CD4-positive, alpha-beta T cell (primary cell): ENCODE data around the gene LPCAT3. TPM values are rescaled to one million over a fixed set of nuclear protein-coding genes. Genes with fewer than 3 reads are reported as not detected.

Source experiments
- ATAC-seq: fragments of 200-7000 bp; cut with Tn5 transposase; one replicate; pipeline ENCODE4 v1.10.0; 2022; ENCODE audit warnings: mild to moderate bottlenecking; ENCODE audit not compliant: poor library complexity
- CTCF ChIA-PET: fragments of 350-600 bp; sonication (Branson Sonifier 250); formaldehyde crosslinking; loops from one replicate; lab custom pipeline; 2021; ENCODE audit warnings: antibody characterized with exemption, inconsistent platforms; lab: Charles Lee
- POLR2A ChIA-PET: fragments of 350-600 bp; sonication (Branson Sonifier 250); formaldehyde crosslinking; loops from one replicate; lab custom pipeline; 2021; ENCODE audit warnings: antibody characterized with exemption, inconsistent platforms; lab: Charles Lee
- DNase-seq, 14 experiments: peaks; one replicate each; pipeline ENCODE4 v3.0.0-alpha.2; 2013 to 2020; ENCODE audit warnings: mixed read lengths in 2 of 14
- H3K27ac ChIP-seq, 2 donors: one replicate each; pipeline versions ENCODE4 v1.5.1 to v1.7.0; 2013; ENCODE audit warnings: low read length in 2 of 2, low read depth in 1 of 2, mild to moderate bottlenecking in 1 of 2
- H3K27me3 ChIP-seq, 2 experiments: 1 replicate in 1 of 2; 2 replicates in 1 of 2; pipeline versions ENCODE4 v1.6.1 to v1.7.0; 2013; ENCODE audit warnings: low read length in 2 of 2, control low read depth in 1 of 2, mild to moderate bottlenecking in 1 of 2, moderate library complexity in 1 of 2; ENCODE audit not compliant: insufficient read depth in 2 of 2, control insufficient read depth in 1 of 2
- H3K36me3 ChIP-seq: one replicate; pipeline ENCODE4 v1.6.1; 2013; ENCODE audit warnings: low read length, control low read depth; ENCODE audit not compliant: insufficient read depth
- H3K4me1 ChIP-seq: one replicate; pipeline ENCODE4 v1.6.1; 2013; ENCODE audit warnings: low read length, control low read depth; ENCODE audit not compliant: insufficient read depth
- H3K4me3 ChIP-seq: one replicate; pipeline ENCODE4 v1.5.1; 2013; ENCODE audit warnings: mild to moderate bottlenecking, low read length, moderate library complexity
- H3K9me3 ChIP-seq, 2 experiments: 1 replicate in 1 of 2; 2 replicates in 1 of 2; pipeline versions ENCODE4 v1.6.1 to v1.7.0; 2013; ENCODE audit warnings: low read length in 2 of 2, mild to moderate bottlenecking in 2 of 2, control low read depth in 1 of 2, moderate library complexity in 1 of 2; ENCODE audit not compliant: control insufficient read depth in 1 of 2, insufficient read depth in 1 of 2
- H3K27ac Mint-ChIP-seq: one replicate; pipeline ENCODE4 v1.8.0; 2020; ENCODE audit warnings: mixed read lengths
- H3K27me3 Mint-ChIP-seq: one replicate; pipeline ENCODE4 v1.8.0; 2021; ENCODE audit warnings: mixed read lengths
- H3K36me3 Mint-ChIP-seq: one replicate; pipeline ENCODE4 v1.8.0; 2021; ENCODE audit warnings: low read depth, mixed read lengths
- H3K4me1 Mint-ChIP-seq: one replicate; pipeline ENCODE4 v1.8.0; 2021; ENCODE audit warnings: low read depth, mixed read lengths
- H3K4me3 Mint-ChIP-seq: one replicate; pipeline ENCODE4 v1.8.0; 2020; ENCODE audit warnings: mild to moderate bottlenecking, mixed read lengths
- H3K9me3 Mint-ChIP-seq: one replicate; pipeline ENCODE4 v1.8.0; 2020; ENCODE audit warnings: mixed read lengths
- intact Hi-C, 2 experiments: fragments of 100-400 bp; cut with DNase I in 1 of 2; cut with micrococcal nuclease in 1 of 2; formaldehyde crosslinking; loops; one replicate each; pipeline versions ENCODE4 v1.15.1 to v1.9.0; 2023 to 2025; cut with DNase I, micrococcal nuclease
- total RNA-seq, 174 experiments: library from RNA in 2 of 174; stranded (reverse) in 2 of 174; gene quantifications; one replicate each; pipeline ENCODE4 v1.2.3 and lab custom pipeline; 2021 to 2026
- TF ChIP-seq, protein P1 (sequence below): fragments of 200-600 bp; IDR thresholded peaks from one replicate; pipeline ENCODE4 v1.8.0; 2022; ENCODE audit warnings: antibody characterized with exemption, mild to moderate bottlenecking

LPCAT3 gene
- total RNA-seq, 2 experiments from 2014 or later: 11.8 to 14.8 TPM

DNA sequence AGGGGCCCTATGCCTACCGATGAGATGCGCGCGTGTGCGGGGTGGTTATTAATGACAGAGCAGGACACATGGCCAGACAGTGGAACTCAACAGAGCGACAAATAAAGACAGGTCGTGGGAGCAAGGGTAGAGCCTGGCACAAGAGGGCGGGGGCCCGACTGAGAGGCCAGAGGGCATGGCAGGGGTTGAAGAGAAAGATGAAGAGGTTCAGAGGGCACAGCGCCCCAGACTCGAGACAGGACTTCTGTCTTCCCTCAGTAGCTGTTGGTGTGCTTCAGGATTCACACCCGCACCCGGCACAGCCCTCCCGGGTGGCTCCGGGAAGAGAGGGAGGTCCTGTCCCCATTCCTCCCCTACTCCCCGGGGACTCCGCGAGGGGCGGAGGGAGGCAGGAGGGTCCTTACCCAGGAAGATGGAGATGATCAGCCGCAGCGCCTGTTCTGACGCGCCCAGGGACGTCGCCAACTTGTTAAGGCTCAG, 366 bp downstream of the LPCAT3 start:
- Mint-ChIP-seq H3K4me3 (peak overlapping the region; percentile 87), H3K27ac (peak overlapping the region; percentile 62), H3K36me3 (peaks cover 17% of the 10 kb centered on the region), H3K9me3 (no peaks in the 10 kb centered on the region), H3K4me1 (peaks cover 30% of the 10 kb centered on the region), H3K27me3 (no peaks in the 10 kb centered on the region)
- ChIA-PET POLR2A (interaction anchor here (0.7 to 3.4 kb wide), 16 partner anchors 10 to 166 kb away, joined by 3 to 42 read pairs (median 4); partner anchors contain the start of genes C12orf57, C1RL, RNU7-1 and SPSB2), CTCF (interaction anchor here (0.7 to 1.9 kb wide), 18 partner anchors 10 to 171 kb away, joined by 3 to 14 read pairs (median 3); partner anchors contain the start of genes C12orf57, ENO2, RNU7-1 and SPSB2)
- Histone ChIP-seq H3K4me3 (peak overlapping the region; percentile 98), H3K36me3 (peaks cover 2% of the 10 kb centered on the region), H3K27me3 (no peaks in the 10 kb centered on the region), H3K27ac (peak overlapping the region; percentile 87 to 89), H3K9me3 (no peaks in the 10 kb centered on the region), H3K4me1 (peaks cover 24% of the 10 kb centered on the region)
- DNase-seq: peak in 1 of 14 experiments; percentile 3
- TF ChIP-seq, protein P1, sequence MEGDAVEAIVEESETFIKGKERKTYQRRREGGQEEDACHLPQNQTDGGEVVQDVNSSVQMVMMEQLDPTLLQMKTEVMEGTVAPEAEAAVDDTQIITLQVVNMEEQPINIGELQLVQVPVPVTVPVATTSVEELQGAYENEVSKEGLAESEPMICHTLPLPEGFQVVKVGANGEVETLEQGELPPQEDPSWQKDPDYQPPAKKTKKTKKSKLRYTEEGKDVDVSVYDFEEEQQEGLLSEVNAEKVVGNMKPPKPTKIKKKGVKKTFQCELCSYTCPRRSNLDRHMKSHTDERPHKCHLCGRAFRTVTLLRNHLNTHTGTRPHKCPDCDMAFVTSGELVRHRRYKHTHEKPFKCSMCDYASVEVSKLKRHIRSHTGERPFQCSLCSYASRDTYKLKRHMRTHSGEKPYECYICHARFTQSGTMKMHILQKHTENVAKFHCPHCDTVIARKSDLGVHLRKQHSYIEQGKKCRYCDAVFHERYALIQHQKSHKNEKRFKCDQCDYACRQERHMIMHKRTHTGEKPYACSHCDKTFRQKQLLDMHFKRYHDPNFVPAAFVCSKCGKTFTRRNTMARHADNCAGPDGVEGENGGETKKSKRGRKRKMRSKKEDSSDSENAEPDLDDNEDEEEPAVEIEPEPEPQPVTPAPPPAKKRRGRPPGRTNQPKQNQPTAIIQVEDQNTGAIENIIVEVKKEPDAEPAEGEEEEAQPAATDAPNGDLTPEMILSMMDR: no peak
- intact Hi-C loops: loop anchor here (1.0 to 5.0 kb wide), 9 partner anchors 39 to 169 kb away; partner anchors contain the start of genes C1RL (in 2 of the 2), EMG1 (in 2 of the 2), PHB2 (in 2 of the 2) and SPSB2 (in 2 of the 2)
- peak; percentile 0 for ATAC-seq

DNA sequence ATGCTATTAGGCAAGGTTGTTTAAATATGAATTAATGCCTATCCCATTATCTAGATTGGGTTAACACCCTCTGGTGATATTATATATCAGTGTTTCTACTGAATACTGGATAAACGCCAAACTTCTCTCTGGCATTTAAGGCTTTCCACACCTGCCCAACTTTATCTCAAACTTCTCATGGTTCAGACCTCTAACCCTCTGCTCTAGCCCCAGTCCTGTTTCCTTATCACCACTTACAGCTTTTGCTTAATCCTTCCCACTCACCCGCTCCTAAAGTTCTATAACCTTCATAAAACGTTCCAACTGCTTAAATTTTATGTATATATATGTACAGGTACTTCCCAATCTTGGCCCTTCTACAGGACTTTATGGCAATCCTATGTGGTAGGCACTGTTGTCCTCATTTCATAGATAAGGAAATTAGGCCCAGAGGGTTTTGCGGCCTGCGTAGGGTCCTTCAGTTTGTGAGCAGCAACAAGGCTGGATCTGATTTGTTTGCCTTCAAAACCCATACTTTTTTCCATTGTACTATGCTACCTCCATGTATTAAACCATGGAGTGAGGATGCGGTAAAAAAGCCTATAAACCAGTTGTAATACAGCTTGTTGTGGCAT, 1.2 kb downstream of the LPCAT3 start:
- Mint-ChIP-seq H3K9me3 (no peaks in the 10 kb centered on the region), H3K4me1 (peaks cover 30% of the 10 kb centered on the region), H3K36me3 (peaks cover 18% of the 10 kb centered on the region), H3K27ac (peak overlapping the region; percentile 62), H3K4me3 (peak overlapping the region; percentile 87), H3K27me3 (no peaks in the 10 kb centered on the region)
- ChIA-PET POLR2A (interaction anchor here (1.0 to 3.4 kb wide), 5 partner anchors 19 to 1009 kb away, joined by 3 to 42 read pairs (median 7); partner anchors contain the start of genes C12orf57, RNU7-1 and SPSB2), CTCF (interaction anchor here (1.5 to 1.9 kb wide), 3 partner anchors 73 to 144 kb away, joined by 3 to 8 read pairs (median 4); partner anchors contain the start of gene SPSB2)
- TF ChIP-seq, protein P1: no peak
- ATAC-seq: no peak
- no peak for DNase-seq
- H3K27me3 ChIP-seq: no peaks in the 10 kb centered on the region
- H3K4me1 ChIP-seq: peaks cover 24% of the 10 kb centered on the region
- no peaks in the 10 kb centered on the region for H3K9me3 ChIP-seq
- H3K36me3 ChIP-seq: peaks cover 9% of the 10 kb centered on the region
- no peak overlapping the region for H3K27ac ChIP-seq
- intact Hi-C loops: loop anchor here (2.0 to 5.0 kb wide), 5 partner anchors 38 to 170 kb away; partner anchors contain the start of genes C1RL (in 2 of the 2), PEX5 (in 1 of the 2) and SPSB2 (in 1 of the 2)
- peak overlapping the region; percentile 98 for H3K4me3 ChIP-seq

DNA sequence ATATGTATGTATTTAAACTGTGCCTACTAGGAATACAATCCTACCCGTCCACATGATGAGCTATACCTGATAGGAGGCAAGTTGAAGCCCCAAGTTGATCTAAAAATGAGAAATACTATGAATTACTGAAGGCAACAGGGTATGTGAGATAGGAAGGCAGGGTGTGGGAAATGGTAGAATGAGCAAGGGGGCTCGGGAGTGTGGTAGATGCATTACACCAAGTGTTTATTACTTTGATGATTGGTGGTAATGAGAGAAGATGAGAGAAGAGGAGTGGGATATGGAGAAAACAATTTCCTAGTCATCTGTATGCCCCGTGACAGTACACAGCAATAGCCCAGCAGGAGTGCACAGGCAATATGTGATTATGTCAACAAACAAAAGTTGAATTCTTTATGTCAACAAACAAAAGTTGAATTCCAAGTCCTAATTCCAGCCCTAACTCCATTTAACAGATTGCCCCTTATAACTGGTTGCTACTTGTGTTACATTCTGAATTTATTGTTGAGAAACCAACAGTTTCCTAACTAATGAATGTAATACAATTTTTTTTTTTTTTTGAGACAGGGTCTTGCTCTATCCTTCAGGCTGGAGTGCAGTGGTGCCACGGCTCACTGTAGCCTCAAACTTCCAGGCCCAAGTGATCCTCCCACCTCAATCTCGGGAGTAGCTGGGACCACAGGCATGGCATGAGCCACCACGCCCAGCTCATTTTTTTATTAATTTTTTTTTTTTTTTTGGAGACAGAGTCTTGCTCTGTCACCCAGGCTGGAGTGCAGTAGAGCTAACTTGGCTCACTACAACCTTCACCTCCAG, 2.5 kb downstream of the LPCAT3 start:
- DNase-seq (no peak), ATAC-seq (no peak)
- H3K27ac Mint-ChIP-seq: peak overlapping the region; percentile 1
- Histone ChIP-seq H3K27ac (no peak overlapping the region), H3K4me3 (no peak overlapping the region), H3K4me1 (peaks cover 24% of the 10 kb centered on the region), H3K9me3 (no peaks in the 10 kb centered on the region), H3K27me3 (no peaks in the 10 kb centered on the region), H3K36me3 (peaks cover 13% of the 10 kb centered on the region)
- peaks cover 18% of the 10 kb centered on the region for H3K36me3 Mint-ChIP-seq
- no peaks in the 10 kb centered on the region for H3K27me3 Mint-ChIP-seq
- TF ChIP-seq, protein P1: no peak
- H3K9me3 Mint-ChIP-seq: no peaks in the 10 kb centered on the region
- CTCF ChIA-PET: interaction anchor here (0.7 to 1.9 kb wide), 6 partner anchors 17 to 143 kb away, joined by 3 to 5 read pairs (median 3); partner anchors contain the start of gene SPSB2
- POLR2A ChIA-PET: no interaction called here
- peaks cover 30% of the 10 kb centered on the region for H3K4me1 Mint-ChIP-seq
- intact Hi-C loops: loop anchor here (2.0 to 5.0 kb wide), 5 partner anchors 37 to 172 kb away; partner anchors contain the start of genes C1RL (in 2 of the 2), PEX5 (in 1 of the 2) and SPSB2 (in 1 of the 2)
- H3K4me3 Mint-ChIP-seq: peak overlapping the region; percentile 35
